ENCODE data around the gene RAB8A. TPM values are rescaled to one million over a fixed set of nuclear protein-coding genes. Genes with fewer than 3 reads are reported as not detected.

RAB8A gene
- total RNA-seq = 10 to 100 TPM; 67.0 to 84.5 (median 71.7) TPM
- total RNA-seq (2013) = 54.3 TPM
- 62.8 to 187 (median 88.7) reads per million in 29 experiments for total RNA-seq

GRCh38 chr19:16111160-16111908 lies at the start of gene RAB8A:
RAB8A (plus strand) TSS chr19:16111889; CDS start chr19:16111902, 13 bp downstream.
- H3K27ac Mint-ChIP-seq = peak within 1 kb of the TSS; percentile 97 to 98
- H3K27me3 Mint-ChIP-seq = no peaks in the 10 kb centered on the region
- peak within 1 kb of the TSS; percentile 60 to 84 for H3K4me3 ChIP-seq (ENCODE audit: control insufficient read depth in 1 of 2, extremely low read depth in 1 of 2, low read length in 1 of 2)
- no peaks in the 10 kb centered on the region for H3K9me3 ChIP-seq
- ChIA-PET CTCF (interaction anchor here in 1 of 2 donors (0.5 to 2.0 kb wide), 8 partner anchors 16 to 74 kb away, joined by 3 to 10 read pairs (median 4); partner anchors contain the start of genes FAM32A and HSH2D), POLR2A (interaction anchor here in 1 of 2 donors (0.5 to 0.8 kb wide), 3 partner anchors 47 to 288 kb away, joined by 3 to 7 read pairs (median 5); partner anchors contain the start of gene FAM32A)
- DNase-seq (peak; percentile 95 to 100 (median 98)), ATAC-seq (replicated peaks in 1 of 4) (peak; percentile 91 to 93 (median 91))
- peak within 1 kb of the TSS; percentile 82 for H3K27ac ChIP-seq (ENCODE audit: low read length)
- H3K4me1 ChIP-seq (ENCODE audit: control insufficient read depth in 1 of 2, extremely low read depth in 1 of 2, insufficient read depth in 2 of 2, low read length in 2 of 2) = peaks cover 4 to 50% of the 10 kb centered on the region in 2 experiments
- peaks cover 7% of the 10 kb centered on the region for H3K36me3 Mint-ChIP-seq
- WGBS (ENCODE audit: insufficient coverage) = under 1% methylated on average over 72 of the region's 81 CpGs
- H3K9me3 Mint-ChIP-seq = no peaks in the 10 kb centered on the region
- peaks cover 32 to 41% (median 40%) of the 10 kb centered on the region in 3 donors for H3K4me1 Mint-ChIP-seq
- no peaks in the 10 kb centered on the region for H3K27me3 ChIP-seq (replicated peaks in 1 of 2; ENCODE audit: control insufficient read depth in 2 of 2, extremely low read depth in 1 of 2, insufficient read depth in 2 of 2, low read length in 1 of 2)
- peak within 1 kb of the TSS; percentile 94 to 98 (median 97) for H3K4me3 Mint-ChIP-seq
- peaks cover 5 to 16% of the 10 kb centered on the region in 2 donors for H3K36me3 ChIP-seq (ENCODE audit: control insufficient read depth in 2 of 2, extremely low read depth in 1 of 2, insufficient read depth in 1 of 2, low read length in 1 of 2)

DNA sequence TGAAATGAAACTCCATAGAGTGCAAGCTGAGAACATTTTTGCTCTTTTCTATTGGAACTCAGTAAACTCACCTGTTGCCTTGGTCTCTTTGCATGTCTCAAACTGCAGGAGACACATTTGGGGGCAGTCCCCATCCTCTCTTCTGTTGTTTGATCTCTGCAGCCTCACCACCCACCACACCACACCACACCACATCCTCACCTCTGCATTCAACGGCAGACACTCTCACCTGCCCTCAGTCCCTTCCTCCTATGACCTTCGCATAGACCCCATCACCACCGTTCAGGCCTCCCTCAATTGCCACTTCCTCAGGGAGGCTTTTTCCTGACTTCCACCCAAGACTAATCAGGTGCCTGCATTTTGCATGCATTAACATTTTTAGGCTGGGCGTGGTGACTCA lies 49.7 kb upstream of the RAB8A start:
- Histone ChIP-seq H3K9me3 (no peaks in the 10 kb centered on the region), H3K27me3 (replicated peaks in 1 of 2; ENCODE audit: control insufficient read depth in 2 of 2, extremely low read depth in 1 of 2, insufficient read depth in 2 of 2, low read length in 1 of 2) (peaks cover 0 to 9% of the 10 kb centered on the region in 2 experiments), H3K4me3 (ENCODE audit: control insufficient read depth in 1 of 2, extremely low read depth in 1 of 2, low read length in 1 of 2) (no peak overlapping the region), H3K4me1 (ENCODE audit: control insufficient read depth in 1 of 2, extremely low read depth in 1 of 2, insufficient read depth in 2 of 2, low read length in 2 of 2) (peaks cover 0 to 22% of the 10 kb centered on the region in 2 experiments), H3K36me3 (ENCODE audit: control insufficient read depth in 2 of 2, extremely low read depth in 1 of 2, insufficient read depth in 1 of 2, low read length in 1 of 2) (no peaks in the 10 kb centered on the region), H3K27ac (ENCODE audit: low read length) (no peak overlapping the region)
- ATAC-seq (replicated peaks in 1 of 4) = peak; percentile 54 to 88 (median 81)
- DNase-seq = peak in 8 of 35 experiments; percentile 12 to 51 (median 40)
- H3K9me3 Mint-ChIP-seq = no peaks in the 10 kb centered on the region
- peaks cover 3% of the 10 kb centered on the region in 2 donors for H3K27me3 Mint-ChIP-seq
- peaks cover 16 to 32% (median 18%) of the 10 kb centered on the region in 3 donors for H3K4me1 Mint-ChIP-seq
- peak overlapping the region; percentile 17 to 32 for H3K27ac Mint-ChIP-seq
- CTCF ChIA-PET = interaction anchor here in 1 of 2 donors (0.6 to 2.1 kb wide), 6 partner anchors 9 to 110 kb away, joined by 3 to 9 read pairs (median 6); no protein-coding TSS in a partner anchor
- no peaks in the 10 kb centered on the region for H3K36me3 Mint-ChIP-seq
- POLR2A ChIA-PET = no interaction called here
- WGBS (ENCODE audit: insufficient coverage) = 16% methylated on average over 4 of the region's 4 CpGs
- H3K4me3 Mint-ChIP-seq = no peak overlapping the region

DNA sequence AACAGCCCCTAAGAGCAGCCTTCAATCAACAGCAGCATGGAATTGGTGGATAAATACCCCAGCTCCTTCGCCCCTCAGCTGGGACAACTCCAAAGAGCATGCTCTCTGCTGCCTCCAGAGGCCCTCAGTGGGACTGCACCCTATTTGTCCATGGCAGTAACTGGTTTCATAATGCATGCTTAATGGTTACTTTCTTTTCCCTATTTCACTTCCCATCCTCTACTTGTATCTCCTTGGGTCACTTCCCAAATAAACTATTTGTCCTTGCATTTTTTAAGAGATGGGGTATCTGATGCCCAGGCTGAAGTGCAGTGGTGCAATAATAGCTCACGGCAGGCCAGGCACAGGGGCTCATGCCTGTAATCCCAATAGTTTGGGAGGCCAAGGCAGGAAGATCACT lies 48.9 kb upstream of the RAB8A start:
- ChIA-PET POLR2A (no interaction called here), CTCF (interaction anchor here (0.6 to 1.8 kb wide), 10 partner anchors 11 to 354 kb away, joined by 3 to 15 read pairs (median 4); partner anchors contain the start of gene TPM4 (in 1 of the 2))
- Histone ChIP-seq H3K27ac (ENCODE audit: low read length) (no peak overlapping the region), H3K4me1 (ENCODE audit: control insufficient read depth in 1 of 2, extremely low read depth in 1 of 2, insufficient read depth in 2 of 2, low read length in 2 of 2) (peaks cover 0 to 23% of the 10 kb centered on the region in 2 experiments), H3K36me3 (ENCODE audit: control insufficient read depth in 2 of 2, extremely low read depth in 1 of 2, insufficient read depth in 1 of 2, low read length in 1 of 2) (no peaks in the 10 kb centered on the region), H3K9me3 (no peaks in the 10 kb centered on the region), H3K27me3 (replicated peaks in 1 of 2; ENCODE audit: control insufficient read depth in 2 of 2, extremely low read depth in 1 of 2, insufficient read depth in 2 of 2, low read length in 1 of 2) (peaks cover 0 to 9% of the 10 kb centered on the region in 2 experiments), H3K4me3 (ENCODE audit: control insufficient read depth in 1 of 2, extremely low read depth in 1 of 2, low read length in 1 of 2) (no peak overlapping the region)
- H3K27me3 Mint-ChIP-seq = peaks cover 3% of the 10 kb centered on the region in 2 donors
- peak in 33 of 35 experiments; percentile 24 to 83 (median 62) for DNase-seq
- WGBS (ENCODE audit: insufficient coverage) = 75% methylated on average over 2 of the region's 2 CpGs
- no peaks in the 10 kb centered on the region for H3K36me3 Mint-ChIP-seq
- H3K27ac Mint-ChIP-seq = no peak overlapping the region
- H3K4me3 Mint-ChIP-seq = no peak overlapping the region
- H3K4me1 Mint-ChIP-seq = peaks cover 16 to 32% (median 18%) of the 10 kb centered on the region in 3 donors
- no peaks in the 10 kb centered on the region for H3K9me3 Mint-ChIP-seq
- ATAC-seq (replicated peaks in 1 of 4) = peak; percentile 41 to 74 (median 49)

DNA sequence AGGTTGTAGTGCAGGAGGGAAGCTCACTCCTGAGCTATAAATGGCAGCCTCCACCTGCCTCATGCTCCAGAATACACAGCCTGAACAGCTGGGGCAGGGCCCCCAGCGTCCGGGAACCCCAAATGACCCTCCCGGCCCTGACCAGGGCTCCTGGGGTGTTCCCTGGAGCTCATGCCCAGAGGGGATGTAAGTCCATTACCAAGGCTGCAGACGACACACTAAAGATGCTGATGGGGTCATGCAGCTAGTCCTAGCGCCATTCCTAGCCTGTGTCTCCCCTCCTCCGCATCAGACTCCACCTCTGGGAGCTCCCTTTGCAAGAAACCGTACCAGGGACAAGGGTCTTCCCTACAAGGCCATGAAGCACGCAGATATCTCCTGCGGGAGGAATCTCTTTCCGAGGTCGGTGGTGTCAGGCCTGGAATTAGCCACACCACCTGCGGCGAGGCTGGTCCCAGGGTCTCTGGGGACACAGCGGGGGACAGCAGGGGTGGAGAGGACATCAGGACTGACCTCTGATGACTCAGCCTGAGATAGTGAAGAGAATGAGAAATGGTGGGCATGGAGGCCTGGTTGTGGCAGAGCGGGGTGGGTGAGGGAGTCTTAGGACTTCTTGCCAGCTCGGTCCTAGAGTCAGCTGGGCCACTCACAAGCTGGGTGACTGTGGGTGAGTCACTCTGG lies 47.3 kb upstream of the RAB8A start:
- WGBS (ENCODE audit: insufficient coverage) = 95% methylated on average over 15 of the region's 16 CpGs
- Histone ChIP-seq H3K27me3 (replicated peaks in 1 of 2; ENCODE audit: control insufficient read depth in 2 of 2, extremely low read depth in 1 of 2, insufficient read depth in 2 of 2, low read length in 1 of 2) (peaks cover 0 to 4% of the 10 kb centered on the region in 2 experiments), H3K9me3 (no peaks in the 10 kb centered on the region), H3K36me3 (ENCODE audit: control insufficient read depth in 2 of 2, extremely low read depth in 1 of 2, insufficient read depth in 1 of 2, low read length in 1 of 2) (no peaks in the 10 kb centered on the region), H3K27ac (ENCODE audit: low read length) (no peak overlapping the region), H3K4me3 (ENCODE audit: control insufficient read depth in 1 of 2, extremely low read depth in 1 of 2, low read length in 1 of 2) (no peak overlapping the region), H3K4me1 (ENCODE audit: control insufficient read depth in 1 of 2, extremely low read depth in 1 of 2, insufficient read depth in 2 of 2, low read length in 2 of 2) (peaks cover 0 to 23% of the 10 kb centered on the region in 2 experiments)
- H3K27me3 Mint-ChIP-seq = no peaks in the 10 kb centered on the region
- DNase-seq = no peak
- no peaks in the 10 kb centered on the region for H3K36me3 Mint-ChIP-seq
- H3K4me3 Mint-ChIP-seq = no peak overlapping the region
- H3K9me3 Mint-ChIP-seq = no peaks in the 10 kb centered on the region
- ATAC-seq (replicated peaks in 1 of 4) = no peak
- POLR2A ChIA-PET = no interaction called here
- H3K4me1 Mint-ChIP-seq = peaks cover 16 to 26% (median 18%) of the 10 kb centered on the region in 3 donors
- no peak overlapping the region for H3K27ac Mint-ChIP-seq
- CTCF ChIA-PET = interaction anchor here (0.5 to 1.0 kb wide), 3 partner anchors 8 to 435 kb away, joined by 3 read pairs; no protein-coding TSS in a partner anchor

- Mint-ChIP-seq H3K36me3 (no peaks in the 10 kb centered on the region), H3K4me1 (peaks cover 20 to 24% (median 24%) of the 10 kb centered on the region in 3 donors), H3K27me3 (no peaks in the 10 kb centered on the region), H3K27ac (peak overlapping the region; percentile 55 to 75), H3K9me3 (no peaks in the 10 kb centered on the region), H3K4me3 (no peak overlapping the region)
- ATAC-seq (replicated peaks in 1 of 4) (no peak), DNase-seq (peak in 31 of 35 experiments; percentile 19 to 69 (median 43))
- Histone ChIP-seq H3K4me1 (ENCODE audit: control insufficient read depth in 1 of 2, extremely low read depth in 1 of 2, insufficient read depth in 2 of 2, low read length in 2 of 2) (peaks cover 18 to 46% of the 10 kb centered on the region in 2 experiments), H3K9me3 (no peaks in the 10 kb centered on the region), H3K27ac (ENCODE audit: low read length) (no peak overlapping the region), H3K36me3 (ENCODE audit: control insufficient read depth in 2 of 2, extremely low read depth in 1 of 2, insufficient read depth in 1 of 2, low read length in 1 of 2) (no peaks in the 10 kb centered on the region), H3K27me3 (replicated peaks in 1 of 2; ENCODE audit: control insufficient read depth in 2 of 2, extremely low read depth in 1 of 2, insufficient read depth in 2 of 2, low read length in 1 of 2) (peaks cover 0 to 4% of the 10 kb centered on the region in 2 experiments), H3K4me3 (ENCODE audit: control insufficient read depth in 1 of 2, extremely low read depth in 1 of 2, low read length in 1 of 2) (no peak overlapping the region)
- ChIA-PET POLR2A (interaction anchor here in 1 of 2 donors (0.7 kb wide), 1 partner anchor 19 kb away, joined by 8 read pairs; no protein-coding TSS in a partner anchor), CTCF (interaction anchor here (0.9 to 1.2 kb wide), 3 partner anchors 9 to 22 kb away, joined by 3 to 4 read pairs (median 3); no protein-coding TSS in a partner anchor)
- WGBS (ENCODE audit: insufficient coverage) = 100% methylated on average over 1 of the region's 6 CpGs
Observed at GRCh38 chr19:16066611-16067104, 45.0 kb upstream of the RAB8A start.

All from T-cell (primary cell).